Mesenteric fat pad (tissue), 1 donor: ENCODE data around the gene MED9. TPM values are rescaled to one million over a fixed set of nuclear protein-coding genes. Genes with fewer than 3 reads are reported as not detected.

ENCODE experiments used
- DNase-seq: peaks from one replicate; pipeline ENCODE4 v3.0.0-alpha.2; 2020; ENCODE audit warnings: low spot score
- total RNA-seq: library from RNA; stranded (reverse); fragmentation: NEBNext Ultra II Directional; extraction: Animal tissue kit (Norgen Biotek cat#: 25700); gene quantifications from one replicate; pipeline ENCODE4 v1.2.1, GENCODE V29; 2021
- donor health status: DM: yes; HTN: yes; CAD: no.

MED9 gene
- total RNA-seq, 1 donor from 2014 or later: 11.4 TPM

GRCh38 chr17:17514993-17515933 is 38.5 kb downstream of the MED9 start:
- DNase-seq: no peak

GRCh38 chr17:17515934-17516930 is 39.4 kb downstream of the MED9 start:
- DNase-seq: no peak

GRCh38 chr17:17516941-17517720 is 40.3 kb downstream of the MED9 start:
- DNase-seq: no peak

GRCh38 chr17:17518014-17518413 is 41.2 kb downstream of the MED9 start:
- no peak for DNase-seq

GRCh38 chr17:17518951-17519350 is 42.2 kb downstream of the MED9 start:
- no peak for DNase-seq

- no peak for DNase-seq
Observed at GRCh38 chr17:17519886-17520285, 43.1 kb downstream of the MED9 start.

GRCh38 chr17:17520599-17521232 is 43.9 kb downstream of the MED9 start:
- no peak for DNase-seq

- DNase-seq: no peak
Observed at GRCh38 chr17:17523001-17523730, 46.4 kb downstream of the MED9 start.

GRCh38 chr17:17523731-17524490 is 47.1 kb downstream of the MED9 start:
- DNase-seq: no peak

GRCh38 chr17:17525311-17525710 is 48.5 kb downstream of the MED9 start:
- DNase-seq: no peak

- no peak for DNase-seq
Observed at GRCh38 chr17:17525956-17526355, 49.2 kb downstream of the MED9 start.

- DNase-seq: no peak
Observed at GRCh38 chr17:17526369-17526768, 49.6 kb downstream of the MED9 start.

- DNase-seq: no peak
Observed at GRCh38 chr17:17527534-17527933, 50.7 kb downstream of the MED9 start.

- no peak for DNase-seq
Observed at GRCh38 chr17:17527956-17528500, 51.2 kb downstream of the MED9 start.

GRCh38 chr17:17528696-17529652 is 52.2 kb downstream of the MED9 start:
- DNase-seq: no peak

- no peak for DNase-seq
Observed at GRCh38 chr17:17531156-17531555, 54.4 kb downstream of the MED9 start.

GRCh38 chr17:17532991-17533390 is 56.2 kb downstream of the MED9 start:
- DNase-seq: no peak
